GM18505 (cell line): ENCODE results near the gene ANKRA2.
A peak's percentile ranks its signal among the peaks of the same experiment; 100 is the strongest.

Experiments
- ATAC-seq: cut with Tn5 transposase; IDR thresholded peaks from one replicate; pipeline ENCODE4 v1.9.1; 2021; ENCODE audit not compliant: unreplicated experiment
- POLR2A ChIP-seq: IDR thresholded peaks from 4 replicates; pipeline ENCODE4 v1.6.1; 2011; ENCODE audit warnings: borderline replicate concordance; ENCODE audit not compliant: insufficient read depth, insufficient read length; ENCODE audit errors: extremely low read depth

Gene ANKRA2

GRCh38 chr5:73506459-73506955 is 58.9 kb downstream of the ANKRA2 start:
- peak; percentile 26 for TF ChIP-seq POLR2A
- ATAC-seq, result no peak
